ENCODE measurements around the gene INF2. TPM values are rescaled to one million over a fixed set of nuclear protein-coding genes. Genes with fewer than 3 reads are reported as not detected.

INF2 gene
- total and polyA plus RNA-seq, 2 donors (not counting 3 experiments of a cell fraction or from before 2014, with no cell fraction given) = 55.3 to 124 TPM

DNA sequence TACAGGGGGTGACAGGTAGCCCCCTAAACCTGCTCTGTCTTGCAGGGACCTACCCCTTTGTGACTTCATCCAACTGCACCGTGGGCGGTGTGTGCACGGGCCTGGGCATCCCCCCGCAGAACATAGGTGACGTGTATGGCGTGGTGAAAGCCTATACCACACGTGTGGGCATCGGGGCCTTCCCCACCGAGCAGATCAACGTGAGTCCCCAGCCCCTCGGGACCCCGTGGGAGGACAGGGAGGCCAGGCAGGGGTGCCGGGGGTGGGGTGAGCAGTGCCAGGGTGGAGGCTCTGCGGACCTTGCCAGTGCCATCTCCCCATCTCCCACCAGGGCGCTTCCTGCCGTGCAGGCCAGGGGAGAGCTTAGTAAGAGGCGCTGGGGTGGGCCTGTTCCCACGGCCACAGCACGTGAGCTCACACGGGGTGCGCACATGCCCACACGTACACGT lies 52.4 kb downstream of the INF2 start:
- Histone ChIP-seq H4K20me1 (replicated peaks; ENCODE audit: control insufficient read depth, extremely low read depth, insufficient read depth, low read length) (no peaks in the 10 kb centered on the region), H3K4me1 (ENCODE audit: control insufficient read depth, extremely low read depth, insufficient read depth, low read length) (peaks cover 2% of the 10 kb centered on the region), H3K27me3 (ENCODE audit: control insufficient read depth in 2 of 2, insufficient read depth in 2 of 2, low read length in 2 of 2) (no peaks in the 10 kb centered on the region), H2AFZ (ENCODE audit: low read depth, low read length) (no peak overlapping the region), H3K79me2 (ENCODE audit: control insufficient read depth, insufficient read depth, low read length) (no peaks in the 10 kb centered on the region), H3K4me3 (replicated peaks in 1 of 3; ENCODE audit: insufficient read depth in 1 of 3, low read depth in 1 of 3, low read length in 3 of 3) (no peak overlapping the region), H3K36me3 (ENCODE audit: control insufficient read depth in 2 of 2, extremely low read depth in 1 of 2, insufficient read depth in 2 of 2, low read length in 2 of 2) (no peaks in the 10 kb centered on the region), H3K4me2 (ENCODE audit: insufficient read depth, low read length) (no peak overlapping the region), H3K27ac (ENCODE audit: insufficient read depth, low read depth, low read length) (no peak overlapping the region), H3K9me1 (replicated peaks; ENCODE audit: control insufficient read depth, extremely low read depth, insufficient read depth, low read length) (no peaks in the 10 kb centered on the region), H3K9ac (replicated peaks; ENCODE audit: extremely low read depth, insufficient read depth, low read length) (no peak overlapping the region), H3K9me3 (replicated peaks; ENCODE audit: control insufficient read depth, insufficient read depth, low read length) (no peaks in the 10 kb centered on the region)
- no TSS peak for BruUV-seq (replicated peaks)
- TF ChIP-seq GATA2 (IDR thresholded peaks at IDR 0.05; ENCODE audit: insufficient read depth, insufficient read length, low read depth, low read length) (no peak), EZH2 (IDR thresholded peaks at IDR 0.05; ENCODE audit: borderline replicate concordance, low read depth, low read length, severe bottlenecking) (no peak), POLR2A (IDR thresholded peaks at IDR 0.05; ENCODE audit: low read depth, low read length) (no peak), POLR2AphosphoS5 (IDR thresholded peaks at IDR 0.05; ENCODE audit: insufficient read depth, low read depth, low read length) (no peak), FOS (IDR thresholded peaks at IDR 0.05; ENCODE audit: borderline replicate concordance, insufficient read depth, low read length) (no peak), JUN (IDR thresholded peaks at IDR 0.05; ENCODE audit: borderline replicate concordance, insufficient read depth, insufficient read length, low read depth) (no peak), MAX (IDR thresholded peaks at IDR 0.05; ENCODE audit: insufficient read depth, insufficient read length) (no peak), MYC (IDR thresholded peaks at IDR 0.05; ENCODE audit: low read depth, low read length) (no peak)
- TF ChIP-seq, protein P1, sequence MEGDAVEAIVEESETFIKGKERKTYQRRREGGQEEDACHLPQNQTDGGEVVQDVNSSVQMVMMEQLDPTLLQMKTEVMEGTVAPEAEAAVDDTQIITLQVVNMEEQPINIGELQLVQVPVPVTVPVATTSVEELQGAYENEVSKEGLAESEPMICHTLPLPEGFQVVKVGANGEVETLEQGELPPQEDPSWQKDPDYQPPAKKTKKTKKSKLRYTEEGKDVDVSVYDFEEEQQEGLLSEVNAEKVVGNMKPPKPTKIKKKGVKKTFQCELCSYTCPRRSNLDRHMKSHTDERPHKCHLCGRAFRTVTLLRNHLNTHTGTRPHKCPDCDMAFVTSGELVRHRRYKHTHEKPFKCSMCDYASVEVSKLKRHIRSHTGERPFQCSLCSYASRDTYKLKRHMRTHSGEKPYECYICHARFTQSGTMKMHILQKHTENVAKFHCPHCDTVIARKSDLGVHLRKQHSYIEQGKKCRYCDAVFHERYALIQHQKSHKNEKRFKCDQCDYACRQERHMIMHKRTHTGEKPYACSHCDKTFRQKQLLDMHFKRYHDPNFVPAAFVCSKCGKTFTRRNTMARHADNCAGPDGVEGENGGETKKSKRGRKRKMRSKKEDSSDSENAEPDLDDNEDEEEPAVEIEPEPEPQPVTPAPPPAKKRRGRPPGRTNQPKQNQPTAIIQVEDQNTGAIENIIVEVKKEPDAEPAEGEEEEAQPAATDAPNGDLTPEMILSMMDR (IDR thresholded peaks at IDR 0.05; ENCODE audit: extremely low read depth in 1 of 2, insufficient read depth in 1 of 2, low read depth in 1 of 2, low read length in 2 of 2) = no peak
- FAIRE-seq = no peak
- dilution Hi-C loops (cut with MboI; ENCODE audit: extremely low pct_ligation_motif_present, low sequenced_read_pairs) = no loop called here
- CTCF ChIA-PET = no interaction called here
- DNase-seq (ENCODE audit: low read depth, low spot score) = no peak
- POLR2A ChIA-PET = no interaction called here
- intact Hi-C loops (cut with micrococcal nuclease) = no loop called here

Measured in endothelial cell of umbilical vein (primary cell).